Activated CD4-positive, alpha-beta T cell treated with anti-CD3 and anti-CD28 coated beads, Interleukin-2, amount 10 ng/mL, durations not matched to agents 24 days and 14 days (primary cell): ENCODE measurements around the gene TMEM63A. TPM values are rescaled to one million over a fixed set of nuclear protein-coding genes. Genes with fewer than 3 reads are reported as not detected.
A peak's percentile ranks its signal among the peaks of the same experiment; 100 is the strongest.

Experiments used
- DNase-seq: peaks from one replicate; pipeline ENCODE4 v3.0.0; 2022
- H3K27ac Mint-ChIP-seq: one replicate; pipeline ENCODE4 v1.8.0; 2022; ENCODE audit warnings: mild to moderate bottlenecking, mixed read lengths
- H3K27me3 Mint-ChIP-seq: one replicate; pipeline ENCODE4 v1.8.0; 2022; ENCODE audit warnings: mixed read lengths
- H3K36me3 Mint-ChIP-seq: one replicate; pipeline ENCODE4 v1.8.0; 2022; ENCODE audit warnings: low read depth, mild to moderate bottlenecking, mixed read lengths
- H3K4me1 Mint-ChIP-seq: one replicate; pipeline ENCODE4 v1.8.0; 2021; ENCODE audit warnings: mixed read lengths
- H3K4me3 Mint-ChIP-seq: one replicate; pipeline ENCODE4 v1.8.0; 2022; ENCODE audit warnings: mild to moderate bottlenecking, moderate library complexity, mixed read lengths
- H3K9me3 Mint-ChIP-seq: one replicate; pipeline ENCODE4 v1.8.0; 2021; ENCODE audit warnings: mixed read lengths
- intact Hi-C: fragments of 100-400 bp; cut with micrococcal nuclease; formaldehyde crosslinking; loops from one replicate; pipeline ENCODE4 v1.15.1; 2023
- total RNA-seq: library from RNA; stranded (reverse); gene quantifications from 2 replicates; pipeline ENCODE4 v1.2.3, GENCODE V29; 2022

TMEM63A gene
- total RNA-seq, 1 donor from 2014 or later: 28.5 TPM

DNA sequence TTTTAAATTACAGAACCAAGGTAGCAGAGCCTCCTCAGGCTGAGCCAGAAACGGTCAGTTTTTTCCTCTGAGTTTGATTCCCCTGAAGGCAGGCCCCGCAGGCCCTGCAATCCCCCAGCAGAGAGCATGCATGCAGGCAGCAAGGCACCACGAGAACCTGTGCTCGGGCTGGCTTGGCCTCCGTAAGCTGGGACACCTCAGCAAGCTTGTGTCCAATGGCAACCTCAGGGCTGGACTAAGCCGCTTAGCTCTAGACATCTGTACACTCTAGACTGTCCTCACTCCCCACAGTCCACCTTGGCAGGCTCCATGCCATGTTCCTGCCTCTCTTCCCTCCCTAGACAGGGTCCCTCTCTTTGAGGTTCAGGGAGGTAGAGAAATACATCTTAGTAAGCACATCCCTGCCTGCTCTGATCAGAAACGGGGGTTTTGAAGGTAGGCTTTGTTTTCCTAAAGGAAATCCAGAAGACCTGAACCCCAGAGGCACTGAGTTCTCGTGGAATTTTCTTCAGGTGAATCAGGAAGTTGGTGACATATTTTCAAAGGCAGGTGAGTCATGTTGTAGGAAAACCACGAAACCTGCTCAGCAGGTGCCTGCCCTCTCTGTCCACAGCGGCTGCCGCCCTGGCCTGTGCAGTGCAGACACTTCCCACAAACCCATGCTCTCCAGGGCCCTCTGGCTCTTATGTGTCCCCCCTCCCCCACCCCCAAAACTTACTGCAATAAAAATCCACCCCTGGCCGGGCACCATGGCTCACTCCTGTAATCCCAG, 7.0 kb downstream of the TMEM63A start:
- Mint-ChIP-seq H3K36me3 (peaks cover 61% of the 10 kb centered on the region), H3K4me3 (no peak overlapping the region), H3K27ac (no peak overlapping the region), H3K27me3 (no peaks in the 10 kb centered on the region), H3K4me1 (peaks cover 46% of the 10 kb centered on the region), H3K9me3 (no peaks in the 10 kb centered on the region)
- intact Hi-C loops: no loop called here
- no peak for DNase-seq

- no peak overlapping the region for H3K4me3 Mint-ChIP-seq
Measured at GRCh38 chr1:225874431-225874830, 7.7 kb downstream of the TMEM63A start.

GRCh38 chr1:225873281-225873850, 8.8 kb downstream of the TMEM63A start:
- Mint-ChIP-seq H3K4me1 (peaks cover 28% of the 10 kb centered on the region), H3K4me3 (no peak overlapping the region), H3K27ac (no peak overlapping the region), H3K36me3 (peaks cover 59% of the 10 kb centered on the region), H3K9me3 (no peaks in the 10 kb centered on the region), H3K27me3 (no peaks in the 10 kb centered on the region)
- intact Hi-C loops: no loop called here
- DNase-seq: no peak

More at GRCh38 chr1:225874431-225874830, 7.7 kb downstream of the TMEM63A start:
- intact Hi-C loops: no loop called here
- Mint-ChIP-seq H3K4me1 (peaks cover 38% of the 10 kb centered on the region), H3K27me3 (no peaks in the 10 kb centered on the region), H3K9me3 (no peaks in the 10 kb centered on the region), H3K27ac (no peak overlapping the region), H3K36me3 (peaks cover 58% of the 10 kb centered on the region)
- DNase-seq: no peak

GRCh38 chr1:225872075-225872430, 10.1 kb downstream of the TMEM63A start:
- H3K27ac Mint-ChIP-seq: no peak overlapping the region
- no peaks in the 10 kb centered on the region for H3K27me3 Mint-ChIP-seq
- H3K9me3 Mint-ChIP-seq: no peaks in the 10 kb centered on the region
- H3K4me3 Mint-ChIP-seq: no peak overlapping the region
- intact Hi-C loops: no loop called here
- H3K36me3 Mint-ChIP-seq: peaks cover 64% of the 10 kb centered on the region
- H3K4me1 Mint-ChIP-seq: peaks cover 31% of the 10 kb centered on the region
- DNase-seq: no peak

DNA sequence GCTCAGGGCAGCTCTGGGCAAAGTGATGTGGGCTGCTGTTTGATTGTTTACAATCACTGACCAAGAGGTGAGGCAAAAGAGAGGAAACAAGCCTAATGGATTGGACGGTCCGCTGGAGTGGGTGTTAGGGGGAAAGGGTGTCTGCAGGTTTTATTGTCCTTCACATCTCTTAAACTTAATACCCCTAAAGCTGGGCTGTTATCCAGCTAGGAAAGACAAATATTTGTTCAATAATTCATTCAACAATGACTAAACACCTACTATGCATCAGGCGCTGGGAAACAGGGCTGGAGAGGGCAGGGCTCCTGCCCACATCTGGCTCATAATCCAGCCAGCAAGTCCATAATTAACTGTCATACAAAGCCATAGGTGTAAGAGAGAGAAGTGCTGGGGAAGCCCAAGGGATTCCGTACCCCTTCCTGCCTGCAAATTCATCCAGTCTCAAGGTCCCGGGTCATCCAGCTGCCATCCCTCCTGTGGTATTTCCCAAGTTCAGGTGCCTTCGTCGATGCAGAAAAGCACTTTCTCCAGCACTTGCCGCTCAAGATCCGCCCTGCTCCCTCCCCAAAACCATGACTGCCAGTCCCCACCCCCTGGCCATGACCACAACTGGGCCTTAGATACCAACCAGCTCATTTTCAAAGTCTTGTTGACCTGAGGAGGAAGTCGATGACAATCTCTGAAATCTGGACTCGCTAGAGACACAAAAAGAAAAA, 10.7 kb downstream of the TMEM63A start:
- Mint-ChIP-seq H3K36me3 (peaks cover 65% of the 10 kb centered on the region), H3K4me3 (no peak overlapping the region), H3K4me1 (peaks cover 33% of the 10 kb centered on the region), H3K27me3 (no peaks in the 10 kb centered on the region), H3K27ac (no peak overlapping the region), H3K9me3 (no peaks in the 10 kb centered on the region)
- DNase-seq: no peak
- intact Hi-C loops: no loop called here

DNA sequence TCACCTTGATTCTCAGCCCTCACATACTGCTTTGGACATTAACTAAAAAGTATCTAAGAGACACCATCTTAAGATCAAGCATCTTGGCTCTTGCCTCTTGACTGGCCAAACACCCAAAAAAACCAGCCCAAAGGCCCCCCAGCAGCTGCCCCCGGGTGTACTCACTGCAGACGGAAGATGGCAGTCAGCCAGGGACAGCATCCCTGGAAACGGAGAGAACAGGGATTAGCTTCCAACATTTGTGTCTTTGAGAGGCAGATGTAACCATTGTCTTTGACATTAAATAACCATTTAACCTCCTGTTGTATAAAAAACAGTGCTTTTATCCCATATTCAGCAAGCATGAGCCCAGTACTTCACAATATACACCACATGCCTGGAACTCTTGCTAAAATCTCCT, 11.3 kb downstream of the TMEM63A start:
- no peaks in the 10 kb centered on the region for H3K9me3 Mint-ChIP-seq
- H3K27me3 Mint-ChIP-seq: no peaks in the 10 kb centered on the region
- intact Hi-C loops: no loop called here
- H3K36me3 Mint-ChIP-seq: peaks cover 65% of the 10 kb centered on the region
- H3K4me3 Mint-ChIP-seq: no peak overlapping the region
- no peak overlapping the region for H3K27ac Mint-ChIP-seq
- peaks cover 33% of the 10 kb centered on the region for H3K4me1 Mint-ChIP-seq
- no peak for DNase-seq

GRCh38 chr1:225868631-225869330, 13.4 kb downstream of the TMEM63A start:
- Mint-ChIP-seq H3K36me3 (peaks cover 71% of the 10 kb centered on the region), H3K9me3 (no peaks in the 10 kb centered on the region), H3K4me3 (no peak overlapping the region), H3K27me3 (no peaks in the 10 kb centered on the region), H3K4me1 (peaks cover 35% of the 10 kb centered on the region), H3K27ac (no peak overlapping the region)
- no peak for DNase-seq
- intact Hi-C loops: loop anchor here (5.0 kb wide), 1 partner anchor 56 kb away; the partner anchor contains the start of gene EPHX1

DNA sequence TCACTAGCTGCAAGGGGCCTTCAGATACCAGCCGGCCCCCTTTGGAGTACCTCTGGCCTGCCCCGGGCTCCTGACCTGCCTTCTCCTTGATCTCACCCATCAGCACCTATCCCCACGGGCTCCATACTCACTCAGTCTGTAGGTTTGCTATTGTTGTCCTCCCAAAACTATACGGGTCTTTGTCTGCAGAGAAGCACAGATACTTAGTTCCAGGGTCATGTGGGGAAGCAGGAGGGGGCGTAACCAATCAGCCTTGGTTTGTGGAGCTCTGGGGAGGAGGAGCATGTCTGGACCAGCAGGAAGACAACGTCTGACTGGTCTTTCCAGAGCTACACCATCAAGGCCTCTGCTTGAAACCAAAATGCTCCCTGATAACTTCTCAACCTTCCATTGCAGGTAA, 15.2 kb downstream of the TMEM63A start:
- peak overlapping the region; percentile 27 for H3K4me3 Mint-ChIP-seq
- intact Hi-C loops: loop anchor here (1.0 to 5.0 kb wide), 6 partner anchors 14 to 132 kb away; partner anchors contain the start of genes EPHX1, PYCR2, SDE2 and SRP9
- no peak for DNase-seq
- no peaks in the 10 kb centered on the region for H3K27me3 Mint-ChIP-seq
- peaks cover 70% of the 10 kb centered on the region for H3K36me3 Mint-ChIP-seq
- no peak overlapping the region for H3K27ac Mint-ChIP-seq
- H3K9me3 Mint-ChIP-seq: no peaks in the 10 kb centered on the region
- peaks cover 34% of the 10 kb centered on the region for H3K4me1 Mint-ChIP-seq

- intact Hi-C loops: loop anchor here (1.0 to 5.0 kb wide), 6 partner anchors 15 to 133 kb away; partner anchors contain the start of genes EPHX1, PYCR2, SDE2 and SRP9
- H3K9me3 Mint-ChIP-seq: no peaks in the 10 kb centered on the region
- no peaks in the 10 kb centered on the region for H3K27me3 Mint-ChIP-seq
- peak; percentile 89 for DNase-seq
- H3K27ac Mint-ChIP-seq: peak overlapping the region; percentile 74
- H3K36me3 Mint-ChIP-seq: peaks cover 70% of the 10 kb centered on the region
- peak overlapping the region; percentile 66 for H3K4me3 Mint-ChIP-seq
- H3K4me1 Mint-ChIP-seq: peaks cover 31% of the 10 kb centered on the region
Measured at GRCh38 chr1:225866061-225866837, 15.9 kb downstream of the TMEM63A start.

DNA sequence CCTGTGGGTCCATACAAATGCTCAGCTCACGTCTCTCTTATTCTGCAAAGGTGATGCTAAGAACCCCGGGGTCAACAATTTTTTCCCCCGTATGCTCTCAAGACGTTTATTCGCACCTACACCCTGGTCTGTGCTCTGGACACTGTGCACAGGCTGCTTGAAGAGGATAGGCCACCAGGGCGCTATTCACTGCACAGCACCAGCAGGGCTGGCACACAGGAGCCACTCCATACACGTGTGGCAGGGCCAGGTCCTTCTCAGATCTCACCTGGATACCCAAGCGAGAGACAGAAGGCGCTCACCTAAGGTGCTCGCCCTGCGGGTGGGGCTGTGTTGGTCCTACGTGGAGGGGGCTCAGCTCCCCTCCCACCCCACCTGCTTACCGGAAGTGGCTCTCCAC, 16.7 kb downstream of the TMEM63A start:
- no peak overlapping the region for H3K27ac Mint-ChIP-seq
- peaks cover 64% of the 10 kb centered on the region for H3K36me3 Mint-ChIP-seq
- intact Hi-C loops: loop anchor here (5.0 kb wide), 1 partner anchor 53 kb away; the partner anchor contains the start of gene EPHX1
- no peak for DNase-seq
- peak overlapping the region; percentile 26 for H3K4me3 Mint-ChIP-seq
- no peaks in the 10 kb centered on the region for H3K27me3 Mint-ChIP-seq
- no peaks in the 10 kb centered on the region for H3K9me3 Mint-ChIP-seq
- H3K4me1 Mint-ChIP-seq: peaks cover 31% of the 10 kb centered on the region

GRCh38 chr1:225863167-225863566, 19.0 kb downstream of the TMEM63A start:
- no peak for DNase-seq
- Mint-ChIP-seq H3K36me3 (peaks cover 63% of the 10 kb centered on the region), H3K27me3 (no peaks in the 10 kb centered on the region), H3K27ac (no peak overlapping the region), H3K9me3 (no peaks in the 10 kb centered on the region), H3K4me3 (no peak overlapping the region), H3K4me1 (peaks cover 31% of the 10 kb centered on the region)
- intact Hi-C loops: no loop called here

- H3K36me3 Mint-ChIP-seq: peaks cover 58% of the 10 kb centered on the region
- H3K27me3 Mint-ChIP-seq: no peaks in the 10 kb centered on the region
- peaks cover 28% of the 10 kb centered on the region for H3K4me1 Mint-ChIP-seq
- intact Hi-C loops: no loop called here
- H3K4me3 Mint-ChIP-seq: no peak overlapping the region
- H3K9me3 Mint-ChIP-seq: no peaks in the 10 kb centered on the region
- no peak for DNase-seq
- H3K27ac Mint-ChIP-seq: no peak overlapping the region
Measured at GRCh38 chr1:225862581-225862950, 19.6 kb downstream of the TMEM63A start.
